ENCODE data around the gene WASF2. TPM values are rescaled to one million over a fixed set of nuclear protein-coding genes. Genes with fewer than 3 reads are reported as not detected.
A peak's percentile ranks its signal among the peaks of the same experiment; 100 is the strongest.

WASF2 gene
- total and polyA plus RNA-seq, 2 of the 13 experiments (the other 11 are each of a cell fraction or from before 2014, with no cell fraction given) = 10.4 to 27.7 TPM

DNA sequence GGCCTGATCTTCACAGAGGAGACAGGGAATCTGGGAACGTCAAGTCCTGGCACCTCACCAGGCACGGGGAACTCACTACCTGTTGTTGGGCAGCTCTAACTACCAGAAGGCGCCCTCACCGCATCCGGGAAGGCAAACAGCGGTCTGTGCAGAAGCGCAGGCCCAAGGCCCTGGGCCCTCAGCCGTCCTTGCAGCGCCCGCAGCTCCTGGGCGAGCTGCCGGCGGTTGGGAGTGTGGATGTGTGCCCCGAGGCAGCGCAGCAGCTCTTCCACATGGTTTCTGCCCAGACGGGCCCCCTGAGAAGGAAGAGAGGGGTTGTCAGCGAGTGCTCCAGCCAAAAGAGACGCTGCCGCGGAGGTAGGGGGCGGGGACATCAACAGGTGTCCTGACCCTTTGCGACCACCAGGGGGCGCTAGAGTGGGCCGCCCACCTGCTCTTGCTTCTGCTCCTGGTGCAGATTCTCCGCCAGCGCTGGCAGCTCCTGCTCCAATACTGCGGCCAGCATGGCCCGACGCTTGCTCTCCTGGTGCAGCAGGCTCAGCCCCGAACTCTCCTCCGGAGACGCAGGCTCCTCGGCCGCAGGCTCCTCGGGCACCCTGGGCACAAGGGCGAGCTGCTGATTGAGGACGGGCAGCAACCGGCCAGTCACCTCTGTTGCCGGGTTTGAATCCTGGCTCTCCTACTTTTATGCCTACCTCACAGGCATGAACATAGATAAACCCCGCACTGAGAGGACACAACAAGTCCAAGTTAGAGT lies 132.5 kb downstream of the WASF2 start (continued):
- TF ChIP-seq MED8 (CRISPR knock-in tag; IDR thresholded peaks at IDR 0.05; ENCODE audit: insufficient replicate concordance) = no peak
- no peak for TF ChIP-seq ZNF230 (CRISPR knock-in tag; IDR thresholded peaks at IDR 0.05)
- TF ChIP-seq CREBL2 (CRISPR knock-in tag; IDR thresholded peaks at IDR 0.05; ENCODE audit: borderline replicate concordance) = no peak
- no peak for TF ChIP-seq ZNF546 (CRISPR knock-in tag; conservative IDR thresholded peaks at IDR 0.05)
- TF ChIP-seq ZNF333 (CRISPR knock-in tag; IDR thresholded peaks at IDR 0.05; ENCODE audit: borderline replicate concordance) = no peak
- TF ChIP-seq PLRG1 (conservative IDR thresholded peaks at IDR 0.05) = no peak
- TF ChIP-seq E2F1 (CRISPR knock-in tag; IDR thresholded peaks at IDR 0.05) = no peak
- TF ChIP-seq ISX (CRISPR knock-in tag; conservative IDR thresholded peaks at IDR 0.05) = 0 out of 2 replicates have a peak, but pooled peaks have one; percentile 20
- no peak for TF ChIP-seq DR1 (CRISPR knock-in tag; IDR thresholded peaks at IDR 0.05)
- no peak for TF ChIP-seq ZNF644 (CRISPR knock-in tag; IDR thresholded peaks at IDR 0.05; ENCODE audit: low read depth)
- no peak for TF ChIP-seq ZBTB2 (CRISPR knock-in tag; IDR thresholded peaks at IDR 0.05; ENCODE audit: low read depth)
- TF ChIP-seq FOSL1 (CRISPR knock-in tag; IDR thresholded peaks at IDR 0.05; ENCODE audit: borderline replicate concordance) = no peak
- no peak for TF ChIP-seq ZNF232 (CRISPR knock-in tag; IDR thresholded peaks at IDR 0.05; ENCODE audit: borderline replicate concordance)
- no peak for TF ChIP-seq RFXANK (CRISPR knock-in tag; IDR thresholded peaks at IDR 0.05)
- no peak for TF ChIP-seq ZNF567 (CRISPR knock-in tag; IDR thresholded peaks at IDR 0.05; ENCODE audit: borderline replicate concordance)
- peak in 1 of 2 experiments; percentile 54; a peak in 1 of 4 replicates for TF ChIP-seq KLF16 (CRISPR knock-in tag; IDR thresholded peaks at IDR 0.05)
- TF ChIP-seq PHF20 (CRISPR knock-in tag; IDR thresholded peaks at IDR 0.05) = no peak
- no peak for TF ChIP-seq ZNF234 (CRISPR knock-in tag; conservative IDR thresholded peaks at IDR 0.05)
- TF ChIP-seq, protein P1, sequence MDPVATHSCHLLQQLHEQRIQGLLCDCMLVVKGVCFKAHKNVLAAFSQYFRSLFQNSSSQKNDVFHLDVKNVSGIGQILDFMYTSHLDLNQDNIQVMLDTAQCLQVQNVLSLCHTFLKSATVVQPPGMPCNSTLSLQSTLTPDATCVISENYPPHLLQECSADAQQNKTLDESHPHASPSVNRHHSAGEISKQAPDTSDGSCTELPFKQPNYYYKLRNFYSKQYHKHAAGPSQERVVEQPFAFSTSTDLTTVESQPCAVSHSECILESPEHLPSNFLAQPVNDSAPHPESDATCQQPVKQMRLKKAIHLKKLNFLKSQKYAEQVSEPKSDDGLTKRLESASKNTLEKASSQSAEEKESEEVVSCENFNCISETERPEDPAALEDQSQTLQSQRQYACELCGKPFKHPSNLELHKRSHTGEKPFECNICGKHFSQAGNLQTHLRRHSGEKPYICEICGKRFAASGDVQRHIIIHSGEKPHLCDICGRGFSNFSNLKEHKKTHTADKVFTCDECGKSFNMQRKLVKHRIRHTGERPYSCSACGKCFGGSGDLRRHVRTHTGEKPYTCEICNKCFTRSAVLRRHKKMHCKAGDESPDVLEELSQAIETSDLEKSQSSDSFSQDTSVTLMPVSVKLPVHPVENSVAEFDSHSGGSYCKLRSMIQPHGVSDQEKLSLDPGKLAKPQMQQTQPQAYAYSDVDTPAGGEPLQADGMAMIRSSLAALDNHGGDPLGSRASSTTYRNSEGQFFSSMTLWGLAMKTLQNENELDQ (CRISPR knock-in tag; IDR thresholded peaks at IDR 0.05; ENCODE audit: borderline replicate concordance) = no peak
- no peak for TF ChIP-seq CENPX (CRISPR knock-in tag; IDR thresholded peaks at IDR 0.05)
- TF ChIP-seq MIXL1 (CRISPR knock-in tag; IDR thresholded peaks at IDR 0.05) = no peak
- TF ChIP-seq CERS6 (CRISPR knock-in tag; IDR thresholded peaks at IDR 0.05) = no peak
- no peak for TF ChIP-seq EZH2 (conservative IDR thresholded peaks at IDR 0.05; ENCODE audit: low read depth, low read length)
- TF ChIP-seq MTF1 (CRISPR knock-in tag; IDR thresholded peaks at IDR 0.05) = no peak
